Activated CD8-positive, alpha-beta memory T cell treated with anti-CD3 and anti-CD28 coated beads, Interleukin-2, amount 50 U/mL, for 24 hours (primary cell): Measurements from ENCODE around the gene ALDH5A1.
A peak's percentile ranks its signal among the peaks of the same experiment; 100 is the strongest.

Source experiments
- DNase-seq: peaks from one replicate; pipeline ENCODE4 v3.0.0-alpha.2; 2020; ENCODE audit errors: extremely low read depth

ALDH5A1 gene

DNA sequence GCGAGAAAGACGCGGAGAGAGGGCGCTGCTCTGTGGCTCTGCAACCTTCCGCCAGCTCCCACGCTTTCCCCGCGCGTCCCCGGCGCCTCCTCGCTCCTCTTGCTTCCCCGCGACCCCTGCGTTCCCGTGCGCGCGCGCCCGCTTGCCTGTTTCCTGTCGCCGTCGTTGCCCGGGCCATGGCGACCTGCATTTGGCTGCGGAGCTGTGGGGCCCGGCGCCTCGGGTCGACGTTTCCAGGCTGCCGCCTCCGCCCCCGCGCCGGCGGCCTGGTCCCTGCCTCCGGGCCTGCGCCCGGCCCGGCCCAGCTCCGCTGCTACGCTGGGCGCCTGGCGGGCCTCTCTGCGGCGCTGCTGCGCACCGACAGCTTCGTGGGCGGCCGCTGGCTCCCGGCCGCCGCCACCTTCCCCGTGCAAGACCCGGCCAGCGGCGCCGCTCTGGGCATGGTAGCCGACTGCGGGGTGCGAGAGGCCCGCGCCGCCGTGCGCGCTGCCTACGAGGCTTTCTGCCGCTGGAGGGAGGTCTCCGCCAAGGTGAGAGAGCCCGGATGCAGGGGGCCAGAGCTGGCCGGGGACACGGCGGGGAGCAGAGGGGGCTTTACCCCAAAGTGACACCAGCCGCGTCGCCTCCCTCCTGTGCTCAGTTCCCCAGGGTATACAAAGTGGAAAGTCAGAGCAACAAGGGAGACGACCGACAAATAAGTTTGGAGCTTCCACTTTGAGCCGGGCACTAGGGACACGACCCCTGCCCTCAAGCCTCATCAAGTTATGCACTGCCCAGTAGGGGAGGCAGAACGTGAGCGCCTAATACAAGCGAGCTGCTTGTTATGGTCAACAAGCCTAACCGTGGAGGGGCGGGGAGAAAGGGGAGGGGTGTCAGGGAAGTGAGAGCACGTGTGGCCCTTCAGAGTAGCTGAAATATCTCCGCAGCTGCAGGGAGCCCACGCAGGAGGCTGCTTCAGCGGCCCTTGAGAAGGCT, at the start of gene ALDH5A1:
Gene ALDH5A1, plus strand, starts transcription at position 149 of the 975 bp plus-strand sequence. Its CDS starts 28 bp downstream, at position 177.
- peak; percentile 45 for DNase-seq

DNA sequence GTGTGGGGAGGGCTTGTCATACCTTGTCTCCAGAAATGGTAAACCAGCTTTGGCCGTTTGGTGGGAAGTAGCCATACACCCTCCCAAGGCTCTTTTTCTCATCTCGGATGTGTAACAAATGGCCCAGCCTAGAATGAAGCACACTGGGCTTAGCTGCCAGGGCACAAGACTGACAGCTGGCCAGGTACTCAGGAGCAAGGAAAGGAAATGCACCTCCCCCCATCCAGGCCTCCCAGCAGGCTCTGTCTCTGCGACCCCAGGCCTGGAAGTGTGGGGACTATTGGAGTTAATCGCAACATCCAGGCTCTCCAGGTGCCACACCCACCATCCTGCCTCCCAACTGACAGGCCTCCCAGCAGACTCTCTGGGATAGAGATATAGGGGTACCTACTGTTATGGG, 49.1 kb upstream of the ALDH5A1 start:
- no peak for DNase-seq

GRCh38 chr6:24446670-24447069, 48.1 kb upstream of the ALDH5A1 start:
- no peak for DNase-seq

DNA sequence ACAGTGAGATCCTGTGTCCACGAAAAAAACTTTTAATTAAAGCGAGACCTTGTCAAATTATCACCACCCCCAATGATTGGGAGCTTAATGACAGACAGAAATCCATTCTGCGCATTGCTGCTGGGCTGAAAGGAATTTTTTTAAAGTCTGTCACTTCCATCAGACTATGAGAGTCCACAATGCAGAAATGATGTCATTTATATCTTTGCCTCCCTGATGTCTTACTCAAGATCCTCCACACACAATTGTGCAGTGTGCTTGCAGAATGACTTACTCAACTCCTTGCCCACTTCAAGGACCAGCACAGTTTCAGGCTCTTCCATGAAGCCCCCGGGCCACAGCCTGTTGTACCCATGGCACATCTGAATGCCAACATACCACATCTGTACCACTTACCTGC, 46.4 kb upstream of the ALDH5A1 start:
- no peak for DNase-seq

DNA sequence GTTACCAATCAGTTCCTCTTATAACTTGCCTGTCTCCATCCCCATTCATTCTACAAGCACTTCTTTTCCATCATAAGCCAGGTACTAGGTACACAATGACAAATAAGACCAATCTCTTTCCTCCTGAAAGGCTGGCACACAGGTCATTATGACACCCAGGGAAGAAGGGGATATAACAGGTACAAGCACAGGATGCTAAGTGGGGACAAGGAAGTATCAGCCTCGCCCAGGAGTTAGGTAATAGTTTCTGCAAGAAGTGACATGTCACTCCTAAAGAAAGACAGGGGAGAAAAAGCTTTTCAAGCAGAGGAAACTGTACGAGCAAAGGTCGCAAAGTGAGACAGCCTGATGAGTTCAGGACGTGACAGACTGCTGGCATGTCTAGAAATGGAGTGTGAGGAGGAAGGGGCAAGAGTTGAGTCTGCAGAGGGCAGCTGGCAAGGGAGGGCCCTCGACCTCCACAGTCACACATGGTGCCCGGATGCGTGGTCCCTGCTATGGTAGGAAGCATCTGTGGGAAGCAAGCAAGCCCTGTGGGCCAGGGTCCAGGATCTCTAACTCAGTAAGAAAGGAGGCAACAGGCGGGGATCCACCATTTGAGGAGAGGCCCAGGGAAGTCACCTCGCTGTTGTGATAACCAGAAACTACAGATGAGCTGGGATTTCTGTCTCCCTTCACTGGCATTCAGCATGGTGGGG, 45.8 kb upstream of the ALDH5A1 start:
- DNase-seq, result no peak

DNA sequence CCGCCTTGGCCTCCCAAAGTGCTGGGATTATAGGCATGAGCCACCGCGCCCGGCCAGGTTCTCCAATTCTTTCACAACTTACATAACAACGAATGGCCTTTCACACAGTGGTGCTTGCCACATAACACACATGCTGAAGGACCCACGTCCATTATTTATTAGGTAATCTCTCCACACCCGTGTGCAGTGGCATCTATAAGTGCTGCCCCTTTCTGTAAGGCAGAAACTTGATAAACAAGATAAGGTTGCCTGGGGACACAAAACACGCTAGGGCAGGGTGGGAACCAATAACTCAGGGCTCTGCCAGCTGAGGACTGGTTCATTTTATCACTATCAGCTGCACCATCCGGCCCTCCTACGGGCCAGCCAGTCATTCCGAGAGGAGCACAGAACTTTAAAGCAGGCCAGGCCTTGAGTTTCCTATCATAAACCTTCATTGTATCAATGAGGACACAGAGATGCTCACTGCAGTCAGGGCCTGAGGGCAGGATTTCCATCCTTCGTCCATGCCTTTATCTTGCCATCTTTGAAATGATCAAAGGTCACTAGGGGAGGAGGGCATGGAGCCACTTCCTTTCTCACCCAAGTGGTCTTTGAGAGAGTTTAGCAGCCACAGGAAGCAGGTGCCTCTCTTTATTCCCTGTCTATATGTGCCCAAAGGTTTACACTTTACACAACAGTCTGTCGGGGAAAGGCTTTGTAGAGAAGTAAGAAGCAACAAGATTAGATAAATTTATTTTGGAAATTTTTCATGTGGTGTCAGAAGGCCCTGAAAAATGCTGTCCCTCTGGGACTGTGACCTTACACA, 43.0 kb upstream of the ALDH5A1 start:
- DNase-seq, result no peak

GRCh38 chr6:24453921-24454320, 40.8 kb upstream of the ALDH5A1 start:
- DNase-seq, result no peak

DNA sequence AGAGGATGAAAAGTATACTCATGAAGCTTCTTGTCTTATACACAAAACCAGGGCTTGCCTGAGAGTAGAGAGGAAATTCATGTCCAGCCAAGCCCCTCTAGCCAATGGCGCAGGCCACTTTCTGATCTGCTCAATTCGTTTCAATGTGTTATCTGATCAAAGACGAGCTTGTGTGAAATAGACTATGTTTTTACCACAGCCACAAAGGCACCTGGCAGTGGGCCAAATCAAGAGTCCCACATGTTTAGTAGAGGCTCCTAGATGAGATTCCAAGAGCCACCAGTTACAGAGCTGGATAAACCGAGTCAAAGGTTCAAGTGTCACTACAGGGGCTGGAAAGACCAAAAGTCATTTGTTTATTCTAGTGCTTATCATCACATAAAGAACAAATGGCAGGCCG, 40.3 kb upstream of the ALDH5A1 start:
- no peak for DNase-seq

GRCh38 chr6:24455061-24455460, 39.7 kb upstream of the ALDH5A1 start:
- no peak for DNase-seq

GRCh38 chr6:24458134-24458533, 36.6 kb upstream of the ALDH5A1 start:
- no peak for DNase-seq

DNA sequence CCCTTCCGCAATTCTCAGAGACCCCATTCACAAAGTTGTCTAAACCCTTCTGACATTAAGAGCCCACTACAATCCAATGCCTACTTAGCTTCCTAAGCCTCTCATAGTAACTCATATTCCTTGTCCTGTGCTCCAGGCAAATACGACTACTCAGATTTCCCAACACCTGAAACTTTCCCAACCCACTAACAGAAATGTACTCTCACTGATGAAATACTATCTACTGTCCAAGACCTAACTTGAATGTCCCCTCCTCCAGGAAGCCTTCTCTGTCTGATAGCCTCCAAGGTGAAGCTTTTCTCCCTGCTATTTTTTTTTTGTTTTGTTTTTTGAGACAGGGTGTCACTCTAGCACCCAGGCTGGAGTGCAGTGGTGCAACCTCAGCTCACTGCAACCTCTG, 35.8 kb upstream of the ALDH5A1 start:
- no peak for DNase-seq

DNA sequence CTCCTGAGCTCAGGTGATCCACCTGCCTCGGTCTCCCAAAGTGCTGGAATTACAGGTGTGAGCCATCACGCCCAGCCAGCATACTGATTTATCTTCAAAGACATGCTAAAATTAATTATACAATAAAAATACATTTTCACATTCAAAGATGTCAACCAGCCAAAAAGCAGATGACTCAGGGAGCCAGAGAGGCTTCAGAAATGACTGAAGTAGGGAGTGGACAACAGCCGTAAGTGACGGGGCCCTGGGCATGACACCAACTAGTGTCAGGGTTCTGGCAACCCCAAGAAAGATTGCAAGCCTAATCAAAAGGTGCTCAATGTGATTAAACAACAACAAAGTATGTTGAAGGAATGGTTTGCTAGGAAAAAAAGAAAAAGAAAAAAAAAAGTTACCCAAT, 33.8 kb upstream of the ALDH5A1 start:
- no peak for DNase-seq

GRCh38 chr6:24464253-24465038, 30.3 kb upstream of the ALDH5A1 start:
- no peak for DNase-seq

- DNase-seq, result no peak
Measured at GRCh38 chr6:24469811-24470210, 25.0 kb upstream of the ALDH5A1 start.

DNA sequence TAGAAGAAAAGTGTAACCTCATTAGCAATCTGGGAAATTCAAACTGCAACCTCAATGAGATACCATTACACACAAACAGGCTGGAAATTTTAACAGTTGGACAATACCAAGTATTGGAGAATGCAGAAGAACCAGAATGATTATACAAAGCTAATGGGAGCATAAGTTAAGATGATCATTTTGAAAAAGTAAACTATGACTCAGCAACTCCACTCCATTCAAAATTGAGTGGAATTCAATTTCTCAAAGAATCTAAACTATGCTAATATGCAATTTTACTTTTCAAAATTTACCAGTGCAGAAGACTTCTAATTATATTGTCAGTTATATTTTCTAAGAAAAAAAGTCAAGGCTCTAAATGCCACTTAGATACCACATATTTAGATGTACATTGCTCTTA, 22.6 kb upstream of the ALDH5A1 start:
- no peak for DNase-seq

DNA sequence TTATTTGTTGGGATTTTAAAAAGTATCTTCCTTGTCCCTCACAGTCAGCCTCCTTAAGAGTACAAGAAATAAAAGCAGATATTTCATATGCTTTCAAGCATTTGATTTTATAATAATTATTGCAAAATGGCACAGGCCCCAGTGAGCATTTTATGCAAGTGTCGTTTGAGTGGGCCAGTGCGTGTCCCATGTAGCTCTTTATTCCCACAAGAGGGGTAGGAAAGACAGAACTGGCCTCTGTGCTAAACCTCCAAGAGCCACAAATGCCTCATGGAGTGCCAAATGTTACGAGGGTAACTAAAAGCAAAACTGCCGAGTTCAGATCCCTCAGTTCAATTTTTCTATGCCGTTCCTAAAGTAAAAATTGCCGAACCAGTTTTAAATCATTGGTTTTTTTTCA, 18.1 kb upstream of the ALDH5A1 start:
- no peak for DNase-seq

DNA sequence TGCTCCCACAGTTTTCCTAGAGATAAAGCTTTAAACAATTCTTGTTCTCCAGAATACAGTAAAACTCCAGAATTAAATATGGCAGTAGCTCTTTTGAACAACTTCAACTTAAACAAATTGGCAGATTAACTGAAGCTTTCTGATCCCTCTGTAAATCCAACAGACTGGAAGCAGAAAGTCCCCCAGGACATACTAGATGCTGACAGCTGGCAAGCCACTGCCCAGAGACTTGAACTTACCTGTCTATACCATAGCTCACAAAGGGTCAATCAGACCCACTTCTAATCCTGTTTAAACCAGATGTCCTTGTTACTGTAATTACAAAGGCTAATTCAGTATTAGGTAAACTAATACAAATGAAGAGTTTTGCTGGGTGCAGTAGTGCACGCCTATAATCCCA, 17.7 kb upstream of the ALDH5A1 start:
- no peak for DNase-seq

DNA sequence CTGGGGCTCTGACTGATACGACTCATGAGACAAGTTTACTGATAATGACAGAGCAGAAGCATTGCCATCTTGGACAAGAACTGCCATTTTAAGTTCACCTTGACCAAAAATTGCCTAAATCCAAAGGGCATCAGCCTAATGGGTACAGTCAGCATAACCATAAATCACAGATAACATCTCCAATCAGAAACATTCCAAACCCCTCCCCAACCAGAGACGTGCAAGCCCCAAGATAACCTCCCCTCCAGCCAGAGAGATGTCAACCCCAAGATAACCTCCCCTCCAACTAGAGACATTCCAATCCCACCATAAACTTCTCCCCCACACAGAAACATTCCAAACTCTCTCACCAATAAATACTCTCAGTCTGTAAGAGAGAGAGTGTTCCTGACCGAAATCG, 15.9 kb upstream of the ALDH5A1 start:
- DNase-seq, result no peak

- DNase-seq, result no peak
Measured at GRCh38 chr6:24480705-24481104, 14.1 kb upstream of the ALDH5A1 start.

- no peak for DNase-seq
Measured at GRCh38 chr6:24481449-24481848, 13.3 kb upstream of the ALDH5A1 start.

DNA sequence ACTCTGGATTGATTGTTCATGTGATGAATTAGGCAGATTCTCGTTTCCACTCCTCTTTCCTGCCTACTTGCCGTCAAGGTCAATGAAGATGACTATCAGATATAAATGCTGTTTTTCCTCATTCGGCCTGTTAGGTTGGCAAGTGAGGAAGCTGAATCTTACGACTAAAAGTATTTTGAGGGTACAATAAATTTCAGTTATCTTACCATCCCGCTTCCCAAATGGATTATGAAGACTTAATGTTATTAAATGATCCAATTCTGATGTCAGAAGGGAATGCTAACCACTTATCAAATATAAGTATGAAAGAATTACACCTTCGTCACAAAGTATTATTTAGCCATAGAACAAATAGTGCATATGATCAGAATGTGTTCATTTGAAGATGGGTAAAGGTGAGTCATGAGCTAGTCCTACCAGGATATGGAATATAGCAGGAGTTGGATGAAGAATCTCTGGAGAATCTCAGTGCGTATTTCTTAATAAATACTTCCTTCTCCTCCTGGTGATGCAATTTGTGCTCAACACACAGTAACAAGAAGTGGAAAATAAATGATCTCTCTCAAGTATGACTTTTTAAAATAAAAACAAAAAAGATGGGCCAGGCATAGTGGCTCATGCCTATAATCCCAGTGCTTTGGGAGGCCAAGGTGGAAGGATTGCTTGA, 10.0 kb upstream of the ALDH5A1 start:
- no peak for DNase-seq
